Esophagus muscularis mucosa (tissue), 4 donors: ENCODE measurements around the gene KIAA2012.

Experiments used
- CTCF ChIP-seq, 3 experiments: fragments of 200-600 bp in 2 of 3; fragments of 450-650 bp in 1 of 3; sonication (generic) in 2 of 3; IDR thresholded peaks; one replicate each; pipeline ENCODE4 v1.5.1; 2017 to 2019; ENCODE audit warnings: antibody characterized with exemption in 3 of 3, mild to moderate bottlenecking in 2 of 3, moderate library complexity in 1 of 3
- EP300 ChIP-seq: sonication (generic); formaldehyde crosslinking; IDR thresholded peaks from one replicate; pipeline ENCODE4 v1.6.1; 2017; ENCODE audit warnings: antibody characterized with exemption
- POLR2A ChIP-seq: fragments of 450-650 bp; IDR thresholded peaks from one replicate; pipeline ENCODE4 v1.6.1; 2017; ENCODE audit warnings: antibody characterized with exemption, moderate library complexity, mild to moderate bottlenecking, low read depth
- POLR2AphosphoS5 ChIP-seq, 2 donors: sonication (generic); formaldehyde crosslinking; IDR thresholded peaks; one replicate each; pipeline ENCODE4 v1.6.1; 2017; ENCODE audit warnings: antibody characterized with exemption in 2 of 2

GRCh38 chr2:202114795-202115194 lies 41.7 kb downstream of the KIAA2012 start:
- TF ChIP-seq POLR2AphosphoS5 (IDR thresholded peaks at IDR 0.05): no peak
- TF ChIP-seq CTCF (IDR thresholded peaks at IDR 0.05): no peak
- no peak for TF ChIP-seq POLR2A
- no peak for TF ChIP-seq EP300
